Upper lobe of left lung (tissue), 6 donors: ENCODE data around the gene SYT7. TPM values are rescaled to one million over a fixed set of nuclear protein-coding genes. Genes with fewer than 3 reads are reported as not detected.

ENCODE experiments used
- ATAC-seq, 2 donors: fragments of 200-7000 bp; cut with Tn5 transposase; one replicate each; pipeline ENCODE4 v1.9.1; 2022; ENCODE audit warnings: mild to moderate bottlenecking in 2 of 2, moderate library complexity in 2 of 2; ENCODE audit not compliant: low FRiP score in 2 of 2
- DNase-seq, 2 donors: peaks; one replicate each; pipeline ENCODE4 v3.0.0-alpha.2; 2019 to 2020
- H3K27ac ChIP-seq, 4 donors: fragments of 200-600 bp; sonication (generic); one replicate each; pipeline ENCODE4 v1.5.1; 2016 to 2019
- H3K27me3 ChIP-seq, 4 donors: fragments of 200-600 bp; sonication (generic); one replicate each; pipeline ENCODE4 v1.5.1; 2017 to 2019
- H3K36me3 ChIP-seq, 4 donors: fragments of 200-600 bp; sonication (generic); one replicate each; pipeline ENCODE4 v1.5.1; 2016 to 2019
- H3K4me1 ChIP-seq, 4 donors: fragments of 200-600 bp; sonication (generic); one replicate each; pipeline ENCODE4 v1.5.1; 2018 to 2019
- H3K4me3 ChIP-seq, 4 donors: fragments of 200-600 bp; sonication (generic); one replicate each; pipeline ENCODE4 v1.5.1; 2017 to 2019; ENCODE audit warnings: mild to moderate bottlenecking in 2 of 4, moderate library complexity in 1 of 4
- H3K9me3 ChIP-seq, 4 donors: fragments of 200-600 bp; sonication (generic); one replicate each; pipeline ENCODE4 v1.5.1; 2018 to 2019
- EP300 ChIP-seq, 4 donors: sonication (generic); formaldehyde crosslinking; IDR thresholded peaks; one replicate each; pipeline ENCODE4 v1.5.1; 2017; ENCODE audit warnings: antibody characterized with exemption in 4 of 4, control low read depth in 2 of 4
- POLR2A ChIP-seq, 4 donors: fragments of 450-650 bp; IDR thresholded peaks; one replicate each; pipeline ENCODE4 v1.5.1; 2016 to 2017; ENCODE audit warnings: antibody characterized with exemption in 4 of 4, mild to moderate bottlenecking in 2 of 4
- POLR2AphosphoS5 ChIP-seq, 2 donors: sonication (generic); formaldehyde crosslinking; IDR thresholded peaks; one replicate each; pipeline ENCODE4 v1.5.1; 2017; ENCODE audit warnings: antibody characterized with exemption in 2 of 2
- WGBS, 2 donors: methylation state at CpG; one replicate each; pipeline ENCODE4 v1.1.5; 2017 to 2018; 5-methylcytosine and 5-hydroxymethylcytosine counted together
- total RNA-seq, 6 donors: library from RNA; depleted of rRNA in 4 of 6; stranded (reverse); fragments of >200 nt in 4 of 6; gene quantifications; one replicate each; pipeline versions ENCODE4 v1.1.0 to v1.2.1, GENCODE V29; 2016 to 2021
- TF ChIP-seq, protein P1 (sequence below), 6 experiments: fragments of 450-650 bp in 4 of 6; fragments of 200-600 bp in 2 of 6; sonication (generic) in 2 of 6; IDR thresholded peaks; one replicate each; pipeline ENCODE4 v1.5.1; 2016 to 2019; ENCODE audit warnings: antibody characterized with exemption in 6 of 6
- donor health status: DM: no; HTN: no; CAD: no; lungs with moderate emphysema.
- donor health status: DM: no; HTN: yes; CAD: no; lungs with severe emphysema.

Gene SYT7
- total RNA-seq, 6 donors from 2014 or later, result 2.1 to 7.3 (median 4.9) TPM

DNA sequence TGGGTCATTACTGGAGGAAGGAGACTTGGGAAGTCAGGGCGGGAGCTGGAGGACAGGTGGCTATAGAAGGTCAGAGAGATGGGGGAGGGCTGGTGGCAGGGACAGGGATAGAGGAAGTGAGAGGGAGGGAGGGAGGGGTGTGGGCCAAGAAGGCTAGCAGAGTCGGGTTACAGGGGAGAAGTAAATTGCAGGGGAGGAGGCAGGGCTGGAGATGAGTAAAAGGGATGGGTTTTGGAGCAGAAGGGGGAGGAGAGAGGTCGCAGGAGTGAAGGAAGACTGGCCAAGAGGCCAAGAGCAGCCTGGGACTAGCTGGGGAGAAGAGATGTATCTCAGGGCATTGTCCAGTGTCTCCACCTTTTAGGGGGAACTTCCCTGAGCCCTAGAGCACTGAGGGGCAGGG lies 39.3 kb downstream of the SYT7 start:
- WGBS, 2 donors, result 24 to 34% methylated on average over 3 of the region's 3 CpGs

DNA sequence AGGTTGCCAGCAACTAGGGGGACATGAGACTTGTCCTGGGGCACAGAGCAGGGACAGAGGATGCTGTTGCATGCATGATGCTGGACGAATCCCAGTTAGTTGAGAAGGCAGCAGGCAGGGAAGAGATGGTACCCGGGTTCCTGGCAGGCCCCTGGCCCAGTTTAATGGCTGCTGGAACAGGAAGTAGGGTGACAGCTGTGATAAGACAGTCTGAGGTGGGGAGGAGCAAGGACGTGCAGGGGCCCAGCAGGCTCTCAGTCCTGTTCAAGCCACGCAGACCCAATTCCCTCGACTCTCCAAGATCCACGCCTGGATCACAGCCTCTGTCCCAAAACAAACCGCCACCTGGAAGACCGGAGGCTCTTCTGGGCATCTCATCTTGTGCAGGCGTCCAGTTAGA lies 40.3 kb downstream of the SYT7 start:
- DNase-seq, result no peak
- TF ChIP-seq, protein P1, sequence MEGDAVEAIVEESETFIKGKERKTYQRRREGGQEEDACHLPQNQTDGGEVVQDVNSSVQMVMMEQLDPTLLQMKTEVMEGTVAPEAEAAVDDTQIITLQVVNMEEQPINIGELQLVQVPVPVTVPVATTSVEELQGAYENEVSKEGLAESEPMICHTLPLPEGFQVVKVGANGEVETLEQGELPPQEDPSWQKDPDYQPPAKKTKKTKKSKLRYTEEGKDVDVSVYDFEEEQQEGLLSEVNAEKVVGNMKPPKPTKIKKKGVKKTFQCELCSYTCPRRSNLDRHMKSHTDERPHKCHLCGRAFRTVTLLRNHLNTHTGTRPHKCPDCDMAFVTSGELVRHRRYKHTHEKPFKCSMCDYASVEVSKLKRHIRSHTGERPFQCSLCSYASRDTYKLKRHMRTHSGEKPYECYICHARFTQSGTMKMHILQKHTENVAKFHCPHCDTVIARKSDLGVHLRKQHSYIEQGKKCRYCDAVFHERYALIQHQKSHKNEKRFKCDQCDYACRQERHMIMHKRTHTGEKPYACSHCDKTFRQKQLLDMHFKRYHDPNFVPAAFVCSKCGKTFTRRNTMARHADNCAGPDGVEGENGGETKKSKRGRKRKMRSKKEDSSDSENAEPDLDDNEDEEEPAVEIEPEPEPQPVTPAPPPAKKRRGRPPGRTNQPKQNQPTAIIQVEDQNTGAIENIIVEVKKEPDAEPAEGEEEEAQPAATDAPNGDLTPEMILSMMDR (IDR thresholded peaks at IDR 0.05), result no peak
- TF ChIP-seq POLR2A (IDR thresholded peaks at IDR 0.05) (no peak), POLR2AphosphoS5 (IDR thresholded peaks at IDR 0.05) (no peak), EP300 (IDR thresholded peaks at IDR 0.05) (no peak)
- WGBS, 2 donors, result 61 to 76% methylated on average over 7 to 9 of the region's 9 CpGs
- Histone ChIP-seq H3K4me3 (no peak overlapping the region), H3K27me3 (no peaks in the 10 kb centered on the region), H3K27ac (no peak overlapping the region), H3K9me3 (no peaks in the 10 kb centered on the region), H3K4me1 (no peaks in the 10 kb centered on the region), H3K36me3 (no peaks in the 10 kb centered on the region)
- no peak for ATAC-seq

More for the DNA sequence above, 39.3 kb downstream of the SYT7 start:
- H3K36me3 ChIP-seq, result no peaks in the 10 kb centered on the region
- H3K4me1 ChIP-seq, result no peaks in the 10 kb centered on the region
- TF ChIP-seq POLR2A (IDR thresholded peaks at IDR 0.05) (no peak), EP300 (IDR thresholded peaks at IDR 0.05) (no peak), POLR2AphosphoS5 (IDR thresholded peaks at IDR 0.05) (no peak)
- TF ChIP-seq, protein P1 (IDR thresholded peaks at IDR 0.05), result no peak
- no peak for DNase-seq
- H3K27me3 ChIP-seq, result no peaks in the 10 kb centered on the region
- H3K9me3 ChIP-seq, result no peaks in the 10 kb centered on the region
- ATAC-seq, result peak in 1 of 2 donors; percentile 24
- H3K27ac ChIP-seq, result no peak overlapping the region
- no peak overlapping the region for H3K4me3 ChIP-seq

DNA sequence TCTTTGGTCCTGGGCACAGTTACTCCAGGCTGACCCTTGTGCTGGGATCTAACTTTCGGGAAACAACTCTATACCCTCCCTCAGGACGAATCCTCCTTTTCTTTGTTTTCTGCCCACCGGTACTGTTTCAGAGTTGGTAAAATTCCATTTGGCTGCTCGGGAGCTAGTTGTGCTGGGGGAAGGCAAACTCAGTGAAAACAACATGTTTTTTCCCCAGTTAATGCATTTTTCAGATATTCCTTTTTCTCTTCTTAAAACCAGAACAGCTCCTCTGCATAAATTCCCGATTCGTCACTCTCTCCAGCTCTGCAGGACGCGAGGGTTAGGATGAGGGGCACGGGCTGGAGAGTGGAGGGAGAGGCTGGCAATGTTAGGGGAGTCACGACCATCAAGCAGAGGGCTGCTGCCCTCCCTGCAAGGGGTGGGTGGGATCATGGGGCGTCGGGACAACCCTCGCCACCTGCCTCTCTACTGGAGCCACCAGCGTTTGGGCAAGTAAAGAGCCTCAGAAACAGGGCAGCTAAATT lies 41.0 kb downstream of the SYT7 start:
- WGBS, 2 donors, result 72 to 80% methylated on average over 14 of the region's 14 CpGs
- Histone ChIP-seq H3K4me1 (no peaks in the 10 kb centered on the region), H3K27ac (no peak overlapping the region), H3K27me3 (no peaks in the 10 kb centered on the region), H3K36me3 (no peaks in the 10 kb centered on the region), H3K4me3 (no peak overlapping the region), H3K9me3 (no peaks in the 10 kb centered on the region)
- DNase-seq (no peak), ATAC-seq (no peak)
- TF ChIP-seq POLR2A (IDR thresholded peaks at IDR 0.05) (no peak), POLR2AphosphoS5 (IDR thresholded peaks at IDR 0.05) (no peak), EP300 (IDR thresholded peaks at IDR 0.05) (no peak)
- TF ChIP-seq, protein P1 (IDR thresholded peaks at IDR 0.05), result no peak

DNA sequence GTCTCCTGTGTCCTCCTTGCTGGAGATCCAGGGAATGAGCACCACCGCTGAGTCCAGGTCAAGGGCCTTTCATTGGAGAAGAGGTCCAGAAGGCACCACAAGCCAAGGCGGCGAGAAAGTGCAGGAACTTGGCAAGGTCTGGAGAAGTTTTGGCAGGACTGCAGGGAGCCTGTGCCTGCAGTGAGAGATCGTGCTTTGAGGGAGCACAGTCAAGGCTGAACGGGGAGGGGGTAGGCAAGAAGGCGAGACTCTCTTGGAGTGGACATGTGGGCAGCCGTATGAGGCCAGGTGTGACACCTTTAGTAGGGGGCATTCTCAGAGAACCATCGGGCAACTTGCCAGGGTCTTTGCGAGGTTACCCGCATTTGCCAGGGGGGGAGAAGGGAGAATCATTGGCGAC lies 41.9 kb downstream of the SYT7 start:
- no peak overlapping the region for H3K4me3 ChIP-seq
- no peak for DNase-seq
- no peak for TF ChIP-seq POLR2AphosphoS5 (IDR thresholded peaks at IDR 0.05)
- no peak for TF ChIP-seq POLR2A (IDR thresholded peaks at IDR 0.05)
- TF ChIP-seq, protein P1 (IDR thresholded peaks at IDR 0.05), result no peak
- TF ChIP-seq EP300 (IDR thresholded peaks at IDR 0.05), result no peak
- ATAC-seq, result no peak
- H3K9me3 ChIP-seq, result no peaks in the 10 kb centered on the region
- no peaks in the 10 kb centered on the region for H3K36me3 ChIP-seq
- 80 to 94% methylated on average over 11 of the region's 11 CpGs for WGBS, 2 donors
- no peaks in the 10 kb centered on the region for H3K27me3 ChIP-seq
- H3K4me1 ChIP-seq, result no peaks in the 10 kb centered on the region
- H3K27ac ChIP-seq, result no peak overlapping the region

DNA sequence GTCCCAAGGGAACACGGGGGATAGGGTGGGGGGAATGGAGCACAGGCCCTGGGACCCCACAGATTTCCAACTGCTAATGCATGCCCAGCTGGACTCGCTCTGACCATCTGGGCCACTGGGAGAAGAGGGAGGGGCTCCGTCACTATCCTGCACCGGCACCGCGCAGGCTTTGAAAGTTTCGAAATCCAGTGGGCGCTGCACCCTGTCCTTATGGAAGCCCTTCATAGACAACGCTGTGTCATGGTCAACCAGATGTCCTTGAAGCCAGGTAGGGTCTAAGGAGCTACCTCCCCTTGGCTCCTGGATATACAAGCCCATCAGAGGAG lies 42.3 kb downstream of the SYT7 start:
- ATAC-seq, result no peak
- no peaks in the 10 kb centered on the region for H3K27me3 ChIP-seq
- no peak for TF ChIP-seq POLR2A (IDR thresholded peaks at IDR 0.05)
- no peak for TF ChIP-seq POLR2AphosphoS5 (IDR thresholded peaks at IDR 0.05)
- no peak for TF ChIP-seq EP300 (IDR thresholded peaks at IDR 0.05)
- TF ChIP-seq, protein P1 (IDR thresholded peaks at IDR 0.05), result no peak

More for the DNA sequence above, 42.3 kb downstream of the SYT7 start:
- 62 to 92% methylated on average over 7 to 9 of the region's 9 CpGs for WGBS, 2 donors
- H3K36me3 ChIP-seq, result no peaks in the 10 kb centered on the region
- no peak overlapping the region for H3K27ac ChIP-seq
- DNase-seq, result no peak
- H3K4me1 ChIP-seq, result no peaks in the 10 kb centered on the region
- no peaks in the 10 kb centered on the region for H3K9me3 ChIP-seq
- H3K4me3 ChIP-seq, result no peak overlapping the region
